Measurements from ENCODE around the gene FAM163B. TPM values are rescaled to one million over a fixed set of nuclear protein-coding genes. Genes with fewer than 3 reads are reported as not detected.

FAM163B gene
- total RNA-seq, 4 donors from 2014 or later, result not detected

DNA sequence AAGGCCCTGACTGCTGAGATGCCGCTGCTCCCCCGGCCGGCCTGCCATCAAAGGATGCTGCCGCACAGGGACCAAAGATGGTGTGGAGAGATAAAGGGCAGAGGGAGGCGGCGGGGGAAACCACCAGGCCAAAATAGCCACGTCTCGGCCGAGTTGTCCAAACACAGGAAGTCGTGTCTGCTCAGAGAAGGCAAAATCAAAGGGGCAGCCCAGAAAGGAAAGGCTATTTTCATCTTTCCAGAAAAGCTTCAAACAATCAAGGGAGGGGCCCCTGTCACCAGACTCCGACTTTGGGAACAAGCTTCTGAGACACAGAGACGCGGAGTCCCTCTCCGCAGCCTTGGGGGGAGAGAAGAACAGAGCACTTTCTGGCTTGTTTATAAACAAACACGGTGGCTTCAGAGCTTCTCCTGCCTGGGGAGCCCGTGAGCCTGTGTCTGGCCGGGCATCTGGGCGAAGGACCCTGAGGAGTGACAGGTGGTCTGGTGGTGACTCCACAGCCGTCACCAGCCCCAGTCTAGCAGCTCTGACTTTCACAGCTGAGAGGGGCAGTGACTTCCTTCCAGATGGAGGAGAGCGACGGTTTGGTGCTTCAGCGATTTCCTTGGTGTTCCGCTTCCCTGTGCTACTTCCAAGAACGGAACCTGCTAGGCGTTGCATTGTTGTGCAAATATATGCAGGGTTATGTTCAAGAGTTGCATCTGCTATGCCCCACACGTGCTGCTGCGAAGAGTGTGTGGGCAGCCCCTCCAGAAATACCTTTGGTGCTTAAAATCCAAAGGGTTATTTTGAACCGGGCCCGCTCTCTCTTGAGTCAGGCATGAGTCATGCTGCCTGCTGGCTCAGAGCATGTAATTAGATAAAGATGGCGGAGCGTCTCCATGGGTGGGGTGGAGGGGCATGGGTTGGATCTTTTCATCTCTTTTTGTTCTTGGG is 50.7 kb downstream of the FAM163B start:
- Histone ChIP-seq H3K4me3 (replicated peaks in 1 of 3) (no peak overlapping the region), H3K4me1 (peaks cover 17 to 39% of the 10 kb centered on the region in 2 donors), H3K9me3 (no peaks in the 10 kb centered on the region), H3K27ac (peak overlapping the region; percentile 21 to 58 (median 52)), H3K27me3 (no peaks in the 10 kb centered on the region), H3K36me3 (no peaks in the 10 kb centered on the region)
- intact Hi-C loops (cut with DNase I), result no loop called here
- TF ChIP-seq POLR2A (IDR thresholded peaks at IDR 0.05), result no peak
- TF ChIP-seq, protein P1, sequence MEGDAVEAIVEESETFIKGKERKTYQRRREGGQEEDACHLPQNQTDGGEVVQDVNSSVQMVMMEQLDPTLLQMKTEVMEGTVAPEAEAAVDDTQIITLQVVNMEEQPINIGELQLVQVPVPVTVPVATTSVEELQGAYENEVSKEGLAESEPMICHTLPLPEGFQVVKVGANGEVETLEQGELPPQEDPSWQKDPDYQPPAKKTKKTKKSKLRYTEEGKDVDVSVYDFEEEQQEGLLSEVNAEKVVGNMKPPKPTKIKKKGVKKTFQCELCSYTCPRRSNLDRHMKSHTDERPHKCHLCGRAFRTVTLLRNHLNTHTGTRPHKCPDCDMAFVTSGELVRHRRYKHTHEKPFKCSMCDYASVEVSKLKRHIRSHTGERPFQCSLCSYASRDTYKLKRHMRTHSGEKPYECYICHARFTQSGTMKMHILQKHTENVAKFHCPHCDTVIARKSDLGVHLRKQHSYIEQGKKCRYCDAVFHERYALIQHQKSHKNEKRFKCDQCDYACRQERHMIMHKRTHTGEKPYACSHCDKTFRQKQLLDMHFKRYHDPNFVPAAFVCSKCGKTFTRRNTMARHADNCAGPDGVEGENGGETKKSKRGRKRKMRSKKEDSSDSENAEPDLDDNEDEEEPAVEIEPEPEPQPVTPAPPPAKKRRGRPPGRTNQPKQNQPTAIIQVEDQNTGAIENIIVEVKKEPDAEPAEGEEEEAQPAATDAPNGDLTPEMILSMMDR (IDR thresholded peaks at IDR 0.05), result no peak
- DNase-seq, result no peak
- whole genome bisulfite sequencing, 2 donors, result 66 to 74% methylated on average over 31 of the region's 31 CpGs

DNA sequence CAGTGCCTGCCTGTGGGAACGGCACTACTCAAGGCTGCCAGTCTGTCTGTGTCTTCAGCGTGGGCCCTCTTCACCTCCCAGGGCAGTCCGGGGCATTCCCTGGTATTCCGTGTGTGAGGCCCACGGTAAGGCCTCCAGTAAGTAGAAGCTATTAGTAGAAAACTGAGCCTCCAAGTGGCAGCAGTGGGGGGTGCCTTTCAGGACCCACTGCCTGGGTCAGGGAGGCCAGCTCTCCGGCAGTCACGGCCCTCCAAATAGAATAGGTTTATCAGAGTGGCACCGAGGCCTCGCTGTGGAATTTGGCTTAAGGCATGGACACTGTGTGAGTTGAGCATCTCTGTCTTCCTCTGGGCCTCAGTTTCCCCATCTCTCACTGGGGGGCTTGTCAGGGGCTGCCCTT is 51.6 kb downstream of the FAM163B start:
- intact Hi-C loops (cut with DNase I), result no loop called here
- TF ChIP-seq, protein P1 (IDR thresholded peaks at IDR 0.05), result no peak
- TF ChIP-seq POLR2A (IDR thresholded peaks at IDR 0.05), result no peak
- Histone ChIP-seq H3K27me3 (no peaks in the 10 kb centered on the region), H3K36me3 (no peaks in the 10 kb centered on the region), H3K9me3 (no peaks in the 10 kb centered on the region), H3K4me1 (peaks cover 10 to 31% of the 10 kb centered on the region in 2 donors), H3K27ac (peak overlapping the region in 1 of 3 donors; percentile 52), H3K4me3 (replicated peaks in 1 of 3) (no peak overlapping the region)
- no peak for DNase-seq
- 91 to 97% methylated on average over 6 to 9 of the region's 9 CpGs for WGBS, 2 donors

DNA sequence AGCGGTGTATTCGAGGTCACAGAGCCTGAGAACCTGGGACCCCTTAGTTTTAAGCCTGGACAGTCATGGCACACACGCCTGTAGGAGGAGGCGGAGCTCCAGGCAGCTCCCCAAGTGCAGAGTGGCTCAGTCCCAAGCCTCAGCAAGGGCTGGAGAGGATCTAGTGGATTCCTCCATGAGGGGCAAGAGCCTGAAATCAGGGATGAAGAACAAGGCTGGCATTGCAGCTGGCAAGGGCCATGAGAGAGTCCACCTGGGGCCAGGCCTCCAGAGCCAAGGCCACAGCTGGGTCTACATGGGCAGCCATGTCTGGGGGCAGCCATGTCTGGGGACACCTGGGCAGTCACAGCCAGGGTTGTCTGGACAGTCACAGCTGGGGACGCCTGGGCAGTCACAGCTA is 52.8 kb downstream of the FAM163B start:
- H3K36me3 ChIP-seq, result no peaks in the 10 kb centered on the region
- no peaks in the 10 kb centered on the region for H3K9me3 ChIP-seq
- H3K27ac ChIP-seq, result no peak overlapping the region
- H3K4me3 ChIP-seq (replicated peaks in 1 of 3), result no peak overlapping the region
- TF ChIP-seq, protein P1 (IDR thresholded peaks at IDR 0.05), result no peak
- no peak for TF ChIP-seq POLR2A (IDR thresholded peaks at IDR 0.05)
- peaks cover 10 to 31% of the 10 kb centered on the region in 2 donors for H3K4me1 ChIP-seq
- intact Hi-C loops (cut with DNase I), result no loop called here
- 85 to 87% methylated on average over 4 of the region's 5 CpGs for WGBS, 2 donors
- no peak for DNase-seq
- no peaks in the 10 kb centered on the region for H3K27me3 ChIP-seq

DNA sequence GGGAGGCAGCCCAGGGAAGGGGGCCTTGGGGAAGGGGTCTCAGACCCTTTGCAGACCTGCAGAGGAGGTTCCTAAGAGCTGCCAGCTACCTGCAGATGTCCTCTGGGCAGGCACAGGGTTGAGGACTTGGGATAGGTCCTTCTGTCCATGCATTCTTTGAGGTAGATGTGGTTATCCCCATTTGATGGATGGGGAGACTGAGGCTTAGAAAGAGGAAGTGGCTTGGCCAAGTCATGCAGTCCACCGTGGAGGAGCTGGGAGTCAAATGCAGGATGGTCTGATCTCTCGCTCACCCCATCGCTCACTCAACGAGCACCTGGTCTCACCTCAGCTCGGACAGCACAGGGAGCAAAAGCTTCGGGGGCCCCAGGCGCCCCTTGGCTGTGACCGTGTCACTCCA is 54.5 kb downstream of the FAM163B start:
- no peaks in the 10 kb centered on the region for H3K36me3 ChIP-seq
- WGBS, 2 donors, result 91 to 95% methylated on average over 8 of the region's 8 CpGs

More for the DNA sequence above, 54.5 kb downstream of the FAM163B start:
- no peak overlapping the region for H3K4me3 ChIP-seq (replicated peaks in 1 of 3)
- DNase-seq, result no peak
- TF ChIP-seq, protein P1 (IDR thresholded peaks at IDR 0.05), result no peak
- no peak for TF ChIP-seq POLR2A (IDR thresholded peaks at IDR 0.05)
- no peaks in the 10 kb centered on the region for H3K9me3 ChIP-seq
- intact Hi-C loops (cut with DNase I), result no loop called here
- H3K27me3 ChIP-seq, result no peaks in the 10 kb centered on the region
- H3K4me1 ChIP-seq, result peaks cover 1 to 20% of the 10 kb centered on the region in 2 donors
- no peak overlapping the region for H3K27ac ChIP-seq

All from thyroid gland (tissue), 4 donors.